ENCODE measurements around the gene MED25. TPM values are rescaled to one million over a fixed set of nuclear protein-coding genes. Genes with fewer than 3 reads are reported as not detected.
"Not testable (repeated sequence)": the region's sequence is repeated elsewhere in the genome, so short reads cannot be mapped to it uniquely, and the experiment has no call there.

MED25 gene
- total RNA-seq, 1 experiment from 2014 or later = 81.2 TPM

GRCh38 chr19:49818649-49819370, 721 bp downstream of the MED25 start (continued):
- TF ChIP-seq FOXP4 (CRISPR knock-in tag; IDR thresholded peaks at IDR 0.05) (no peak), SMAD4 (CRISPR knock-in tag; IDR thresholded peaks at IDR 0.05) (no peak), EMX1 (CRISPR knock-in tag; IDR thresholded peaks at IDR 0.05) (no peak)
- TF ChIP-seq, protein P1, sequence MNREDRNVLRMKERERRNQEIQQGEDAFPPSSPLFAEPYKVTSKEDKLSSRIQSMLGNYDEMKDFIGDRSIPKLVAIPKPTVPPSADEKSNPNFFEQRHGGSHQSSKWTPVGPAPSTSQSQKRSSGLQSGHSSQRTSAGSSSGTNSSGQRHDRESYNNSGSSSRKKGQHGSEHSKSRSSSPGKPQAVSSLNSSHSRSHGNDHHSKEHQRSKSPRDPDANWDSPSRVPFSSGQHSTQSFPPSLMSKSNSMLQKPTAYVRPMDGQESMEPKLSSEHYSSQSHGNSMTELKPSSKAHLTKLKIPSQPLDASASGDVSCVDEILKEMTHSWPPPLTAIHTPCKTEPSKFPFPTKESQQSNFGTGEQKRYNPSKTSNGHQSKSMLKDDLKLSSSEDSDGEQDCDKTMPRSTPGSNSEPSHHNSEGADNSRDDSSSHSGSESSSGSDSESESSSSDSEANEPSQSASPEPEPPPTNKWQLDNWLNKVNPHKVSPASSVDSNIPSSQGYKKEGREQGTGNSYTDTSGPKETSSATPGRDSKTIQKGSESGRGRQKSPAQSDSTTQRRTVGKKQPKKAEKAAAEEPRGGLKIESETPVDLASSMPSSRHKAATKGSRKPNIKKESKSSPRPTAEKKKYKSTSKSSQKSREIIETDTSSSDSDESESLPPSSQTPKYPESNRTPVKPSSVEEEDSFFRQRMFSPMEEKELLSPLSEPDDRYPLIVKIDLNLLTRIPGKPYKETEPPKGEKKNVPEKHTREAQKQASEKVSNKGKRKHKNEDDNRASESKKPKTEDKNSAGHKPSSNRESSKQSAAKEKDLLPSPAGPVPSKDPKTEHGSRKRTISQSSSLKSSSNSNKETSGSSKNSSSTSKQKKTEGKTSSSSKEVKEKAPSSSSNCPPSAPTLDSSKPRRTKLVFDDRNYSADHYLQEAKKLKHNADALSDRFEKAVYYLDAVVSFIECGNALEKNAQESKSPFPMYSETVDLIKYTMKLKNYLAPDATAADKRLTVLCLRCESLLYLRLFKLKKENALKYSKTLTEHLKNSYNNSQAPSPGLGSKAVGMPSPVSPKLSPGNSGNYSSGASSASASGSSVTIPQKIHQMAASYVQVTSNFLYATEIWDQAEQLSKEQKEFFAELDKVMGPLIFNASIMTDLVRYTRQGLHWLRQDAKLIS (CRISPR knock-in tag; IDR thresholded peaks at IDR 0.05; ENCODE audit: borderline replicate concordance) = no peak

- H3K9me3 Mint-ChIP-seq; ATAC-seq; DNase-seq (ENCODE audit: low spot score); H3K4me1 Mint-ChIP-seq; H3K27me3 Mint-ChIP-seq (ENCODE audit: low read depth): not testable (repeated sequence)
- ChIA-PET CTCF (interaction anchor here (0.7 to 1.4 kb wide), 2 partner anchors 31 to 102 kb away, joined by 3 read pairs; partner anchors contain the start of gene PTOV1), POLR2A (interaction anchor here (0.9 kb wide), 1 partner anchor 10 kb away, joined by 4 read pairs; no protein-coding TSS in a partner anchor)
- Mint-ChIP-seq H3K27ac (peak overlapping the region; percentile 26), H3K36me3 (peaks cover 12% of the 10 kb centered on the region), H3K4me3 (peak overlapping the region; percentile 99)
Observed at GRCh38 chr19:49819452-49820115, 1.5 kb downstream of the MED25 start.

DNA sequence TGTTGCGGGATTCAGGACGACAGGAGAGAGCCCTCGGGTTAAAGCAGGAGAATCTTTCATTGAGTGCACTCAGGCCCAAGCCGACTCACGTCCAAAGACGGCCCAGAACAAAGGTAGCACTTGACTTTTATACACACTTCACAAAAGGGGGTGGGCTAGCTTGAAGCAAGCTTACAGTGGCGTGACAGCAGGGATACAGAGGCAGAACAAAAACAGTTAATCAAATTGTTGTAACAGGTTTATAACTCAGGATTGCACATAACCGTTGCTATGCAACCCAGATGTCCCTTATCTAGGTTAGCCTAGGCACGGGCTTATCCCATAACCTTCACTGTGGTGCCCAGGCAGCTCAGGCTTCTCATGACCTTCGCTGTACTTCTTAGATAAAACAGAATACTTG, 2.0 kb downstream of the MED25 start:
- Mint-ChIP-seq H3K27ac (no peak overlapping the region), H3K27me3 (ENCODE audit: low read depth) (no peaks in the 10 kb centered on the region), H3K9me3 (no peaks in the 10 kb centered on the region), H3K4me1 (peaks cover 6% of the 10 kb centered on the region), H3K36me3 (peaks cover 12% of the 10 kb centered on the region), H3K4me3 (no peak overlapping the region; the same call in 1 of the 2 replicates)
- ChIA-PET POLR2A (no interaction called here), CTCF (no interaction called here)
- DNase-seq (ENCODE audit: low spot score) = no peak
- no peak for ATAC-seq
- TF ChIP-seq NR2C2 (CRISPR knock-in tag; IDR thresholded peaks at IDR 0.05) = no peak
- TF ChIP-seq FOXJ3 (CRISPR knock-in tag; IDR thresholded peaks at IDR 0.05; ENCODE audit: borderline replicate concordance) = no peak
- TF ChIP-seq ARID4B (CRISPR knock-in tag; IDR thresholded peaks at IDR 0.05; ENCODE audit: borderline replicate concordance) = no peak
- TF ChIP-seq, protein P2, sequence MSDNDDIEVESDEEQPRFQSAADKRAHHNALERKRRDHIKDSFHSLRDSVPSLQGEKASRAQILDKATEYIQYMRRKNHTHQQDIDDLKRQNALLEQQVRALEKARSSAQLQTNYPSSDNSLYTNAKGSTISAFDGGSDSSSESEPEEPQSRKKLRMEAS (CRISPR knock-in tag; IDR thresholded peaks at IDR 0.05) = no peak
- no peak for TF ChIP-seq ZNF138 (CRISPR knock-in tag; conservative IDR thresholded peaks at IDR 0.05)
- TF ChIP-seq, protein P3, sequence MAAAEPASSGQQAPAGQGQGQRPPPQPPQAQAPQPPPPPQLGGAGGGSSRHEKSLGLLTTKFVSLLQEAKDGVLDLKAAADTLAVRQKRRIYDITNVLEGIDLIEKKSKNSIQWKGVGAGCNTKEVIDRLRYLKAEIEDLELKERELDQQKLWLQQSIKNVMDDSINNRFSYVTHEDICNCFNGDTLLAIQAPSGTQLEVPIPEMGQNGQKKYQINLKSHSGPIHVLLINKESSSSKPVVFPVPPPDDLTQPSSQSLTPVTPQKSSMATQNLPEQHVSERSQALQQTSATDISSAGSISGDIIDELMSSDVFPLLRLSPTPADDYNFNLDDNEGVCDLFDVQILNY (CRISPR knock-in tag; IDR thresholded peaks at IDR 0.05) = no peak
- no peak for TF ChIP-seq NR3C1 (CRISPR knock-in tag; conservative IDR thresholded peaks at IDR 0.05; ENCODE audit: low read depth)
- TF ChIP-seq SMAD3 (CRISPR knock-in tag; IDR thresholded peaks at IDR 0.05; ENCODE audit: borderline replicate concordance) = no peak
- no peak for TF ChIP-seq ZMAT4 (CRISPR knock-in tag; IDR thresholded peaks at IDR 0.05)
- TF ChIP-seq, protein P4, sequence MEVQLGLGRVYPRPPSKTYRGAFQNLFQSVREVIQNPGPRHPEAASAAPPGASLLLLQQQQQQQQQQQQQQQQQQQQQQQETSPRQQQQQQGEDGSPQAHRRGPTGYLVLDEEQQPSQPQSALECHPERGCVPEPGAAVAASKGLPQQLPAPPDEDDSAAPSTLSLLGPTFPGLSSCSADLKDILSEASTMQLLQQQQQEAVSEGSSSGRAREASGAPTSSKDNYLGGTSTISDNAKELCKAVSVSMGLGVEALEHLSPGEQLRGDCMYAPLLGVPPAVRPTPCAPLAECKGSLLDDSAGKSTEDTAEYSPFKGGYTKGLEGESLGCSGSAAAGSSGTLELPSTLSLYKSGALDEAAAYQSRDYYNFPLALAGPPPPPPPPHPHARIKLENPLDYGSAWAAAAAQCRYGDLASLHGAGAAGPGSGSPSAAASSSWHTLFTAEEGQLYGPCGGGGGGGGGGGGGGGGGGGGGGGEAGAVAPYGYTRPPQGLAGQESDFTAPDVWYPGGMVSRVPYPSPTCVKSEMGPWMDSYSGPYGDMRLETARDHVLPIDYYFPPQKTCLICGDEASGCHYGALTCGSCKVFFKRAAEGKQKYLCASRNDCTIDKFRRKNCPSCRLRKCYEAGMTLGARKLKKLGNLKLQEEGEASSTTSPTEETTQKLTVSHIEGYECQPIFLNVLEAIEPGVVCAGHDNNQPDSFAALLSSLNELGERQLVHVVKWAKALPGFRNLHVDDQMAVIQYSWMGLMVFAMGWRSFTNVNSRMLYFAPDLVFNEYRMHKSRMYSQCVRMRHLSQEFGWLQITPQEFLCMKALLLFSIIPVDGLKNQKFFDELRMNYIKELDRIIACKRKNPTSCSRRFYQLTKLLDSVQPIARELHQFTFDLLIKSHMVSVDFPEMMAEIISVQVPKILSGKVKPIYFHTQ (CRISPR knock-in tag; IDR thresholded peaks at IDR 0.05) = no peak
- TF ChIP-seq SP1 (CRISPR knock-in tag; conservative IDR thresholded peaks at IDR 0.05) = no peak
- TF ChIP-seq OVOL2 (CRISPR knock-in tag; IDR thresholded peaks at IDR 0.05; ENCODE audit: borderline replicate concordance) = no peak

Data from WTC11 (cell line).